HCT116 (cell line): ENCODE measurements around the gene VGF. TPM values are rescaled to one million over a fixed set of nuclear protein-coding genes. Genes with fewer than 3 reads are reported as not detected.

Experiments
- ATAC-seq: fragments of 200-7000 bp; cut with Tn5 transposase; 2 replicates; pipeline ENCODE4 v1.9.1; 2020; ENCODE audit warnings: mild to moderate bottlenecking, moderate library complexity
- BruUV-seq: library from RNA; stranded (reverse); fragments of 400-500 nt; replicated peaks from 2 replicates; lab custom pipeline; 2021; lab: Mats Ljungman, UMichigan
- CTCF ChIA-PET: fragments of 300-600 bp; sonication (Branson Sonifier 250); formaldehyde crosslinking; loops from one replicate; lab custom pipeline; 2021; ENCODE audit warnings: antibody characterized with exemption; lab: Charles Lee
- POLR2A ChIA-PET: fragments of 300-600, 350-600 bp; sonication (Branson Sonifier 250); formaldehyde crosslinking; loops from one replicate; lab custom pipeline; 2021; ENCODE audit warnings: antibody characterized with exemption; lab: Charles Lee
- RAD21 ChIA-PET, 2 experiments: fragments of 300-600 bp; sonication (Branson Sonifier 250); formaldehyde crosslinking; loops; one replicate each; lab custom pipeline; 2023; ENCODE audit warnings: low total read pairs in 2 of 2; ENCODE audit not compliant: uncharacterized antibody in 2 of 2, unreplicated experiment in 2 of 2, low non-redundant PET in 1 of 2; lab: Charles Lee
- DNase-seq: peaks from one replicate; pipeline ENCODE4 v3.0.0-alpha.2; 2010; ENCODE audit warnings: low read depth, low spot score
- H2AFZ ChIP-seq: fragments of 200-600 bp; shearing (Covaris generic), sonication (generic); 2 replicates; pipeline ENCODE4 v1.6.1; 2017; ENCODE audit warnings: low read depth, mixed run types, mixed read lengths, antibody characterized with exemption, low read length; ENCODE audit not compliant: poor library complexity, severe bottlenecking
- H3K27ac ChIP-seq: 2 replicates; pipeline ENCODE4 v1.5.1; 2012; ENCODE audit warnings: low read depth, low read length
- H3K27me3 ChIP-seq: fragments of 200-600 bp; sonication (generic); 2 replicates; pipeline ENCODE4 v1.6.1; 2016; ENCODE audit warnings: mixed run types, low read length, mixed read lengths; ENCODE audit not compliant: insufficient read depth
- H3K36me3 ChIP-seq, 2 experiments: fragments of 200-500 bp in 1 of 2; fragments of 200-600 bp in 1 of 2; sonication (Bioruptor generic) in 1 of 2; sonication (generic) in 1 of 2; 2 replicates each; pipeline versions ENCODE4 v1.5.1 to v1.6.1; 2014 to 2016; ENCODE audit warnings: low read length in 2 of 2, inconsistent platforms in 1 of 2, mixed read lengths in 1 of 2, mixed run types in 1 of 2; ENCODE audit not compliant: insufficient read depth in 2 of 2, control insufficient read depth in 1 of 2
- H3K4me1 ChIP-seq, 2 experiments: fragments of 200-600 bp in 1 of 2; sonication (generic) in 1 of 2; 2 replicates each; pipeline versions ENCODE4 v1.5.1 to v1.6.1; 2012 to 2017; ENCODE audit warnings: low read length in 2 of 2, inconsistent platforms in 1 of 2, mild to moderate bottlenecking in 1 of 2, mixed read lengths in 1 of 2, mixed run types in 1 of 2, moderate library complexity in 1 of 2; ENCODE audit not compliant: insufficient read depth in 2 of 2, control insufficient read depth in 1 of 2
- H3K4me2 ChIP-seq: fragments of 200-600 bp; sonication (generic); 2 replicates; pipeline ENCODE4 v1.6.1; 2017; ENCODE audit warnings: mixed run types, low read length, mixed read lengths
- H3K4me3 ChIP-seq, 2 experiments: fragments of 200-600 bp in 1 of 2; sonication (generic) in 1 of 2; replicated peaks in 1 of 2; 2 replicates each; pipeline ENCODE4 v1.5.1; 2011 to 2016; ENCODE audit warnings: low read length in 2 of 2, control low read depth in 1 of 2, low read depth in 1 of 2, mild to moderate bottlenecking in 1 of 2, mixed read lengths in 1 of 2, mixed run types in 1 of 2
- H3K79me2 ChIP-seq: fragments of 200-600 bp; sonication (generic); 2 replicates; pipeline ENCODE4 v1.6.1; 2017; ENCODE audit warnings: mild to moderate bottlenecking, mixed run types, low read length, moderate library complexity, mixed read lengths; ENCODE audit not compliant: insufficient read depth
- H3K9ac ChIP-seq: fragments of 200-600 bp; sonication (generic); 2 replicates; pipeline ENCODE4 v1.6.1; 2016; ENCODE audit warnings: low read length, mixed read lengths
- H3K9me2 ChIP-seq: fragments of 200-600 bp; sonication (generic), shearing (Covaris generic); 2 replicates; pipeline ENCODE4 v1.6.1; 2017; ENCODE audit warnings: mixed run types, mild to moderate bottlenecking, moderate library complexity; ENCODE audit not compliant: insufficient read depth
- H3K9me3 ChIP-seq, 2 experiments: fragments of 200-500 bp in 1 of 2; fragments of 200-600 bp in 1 of 2; sonication (Bioruptor generic) in 1 of 2; sonication (generic) in 1 of 2; 2 replicates each; pipeline ENCODE4 v1.6.1; 2014 to 2017; ENCODE audit warnings: low read length in 2 of 2, mixed read lengths in 2 of 2, inconsistent platforms in 1 of 2, low read depth in 1 of 2, mild to moderate bottlenecking in 1 of 2, mixed run types in 1 of 2, moderate library complexity in 1 of 2; ENCODE audit not compliant: control insufficient read depth in 1 of 2, insufficient read depth in 1 of 2
- H4K20me1 ChIP-seq: fragments of 200-600 bp; sonication (generic), shearing (Covaris generic); 2 replicates; pipeline ENCODE4 v1.6.1; 2017; ENCODE audit warnings: mixed run types, mild to moderate bottlenecking, moderate library complexity; ENCODE audit not compliant: insufficient read depth
- CBX3 ChIP-seq: IDR thresholded peaks from 2 replicates; pipeline ENCODE4 v1.6.1; 2012; ENCODE audit warnings: low read depth
- EGR1 ChIP-seq: IDR thresholded peaks from 2 replicates; pipeline ENCODE4 v1.6.1; 2012; ENCODE audit warnings: low read depth
- ELF1 ChIP-seq: IDR thresholded peaks from 2 replicates; pipeline ENCODE4 v1.6.1; 2012; ENCODE audit warnings: low read depth, borderline replicate concordance
- FOSL1 ChIP-seq: IDR thresholded peaks from 2 replicates; pipeline ENCODE4 v1.6.1; 2012; ENCODE audit warnings: low read depth
- POLR2AphosphoS5 ChIP-seq: IDR thresholded peaks from 2 replicates; pipeline ENCODE4 v1.6.1; 2011; ENCODE audit warnings: mild to moderate bottlenecking, low read depth, low read length, moderate library complexity
- REST ChIP-seq: IDR thresholded peaks from 2 replicates; pipeline ENCODE4 v1.6.1; 2012; ENCODE audit warnings: low read depth
- TCF7L2 ChIP-seq: IDR thresholded peaks from 2 replicates; pipeline ENCODE4 v1.7.0; 2011; ENCODE audit warnings: borderline replicate concordance, inconsistent platforms; ENCODE audit not compliant: insufficient read depth, insufficient read length; ENCODE audit errors: extremely low read depth
- ZBTB33 ChIP-seq: IDR thresholded peaks from 2 replicates; pipeline ENCODE4 v1.6.1; 2011; ENCODE audit warnings: mild to moderate bottlenecking, low read length, moderate library complexity; ENCODE audit not compliant: insufficient replicate concordance; ENCODE audit errors: extremely low read depth
- ZFX ChIP-seq: fragments of 450-650 bp; IDR thresholded peaks from 2 replicates; pipeline ENCODE4 v1.6.1; 2017
- intact Hi-C: fragments of 100-400 bp; cut with micrococcal nuclease; formaldehyde crosslinking; loops from 2 replicates; pipeline ENCODE4 v1.10.0; 2022
- total RNA-seq: library from RNA; stranded (reverse); gene quantifications from one replicate; pipeline ENCODE4 v1.2.1, GENCODE V29; 2021; ENCODE audit not compliant: unreplicated experiment

Gene VGF
- total RNA-seq, 1 experiment from 2014 or later = 43.2 TPM

DNA sequence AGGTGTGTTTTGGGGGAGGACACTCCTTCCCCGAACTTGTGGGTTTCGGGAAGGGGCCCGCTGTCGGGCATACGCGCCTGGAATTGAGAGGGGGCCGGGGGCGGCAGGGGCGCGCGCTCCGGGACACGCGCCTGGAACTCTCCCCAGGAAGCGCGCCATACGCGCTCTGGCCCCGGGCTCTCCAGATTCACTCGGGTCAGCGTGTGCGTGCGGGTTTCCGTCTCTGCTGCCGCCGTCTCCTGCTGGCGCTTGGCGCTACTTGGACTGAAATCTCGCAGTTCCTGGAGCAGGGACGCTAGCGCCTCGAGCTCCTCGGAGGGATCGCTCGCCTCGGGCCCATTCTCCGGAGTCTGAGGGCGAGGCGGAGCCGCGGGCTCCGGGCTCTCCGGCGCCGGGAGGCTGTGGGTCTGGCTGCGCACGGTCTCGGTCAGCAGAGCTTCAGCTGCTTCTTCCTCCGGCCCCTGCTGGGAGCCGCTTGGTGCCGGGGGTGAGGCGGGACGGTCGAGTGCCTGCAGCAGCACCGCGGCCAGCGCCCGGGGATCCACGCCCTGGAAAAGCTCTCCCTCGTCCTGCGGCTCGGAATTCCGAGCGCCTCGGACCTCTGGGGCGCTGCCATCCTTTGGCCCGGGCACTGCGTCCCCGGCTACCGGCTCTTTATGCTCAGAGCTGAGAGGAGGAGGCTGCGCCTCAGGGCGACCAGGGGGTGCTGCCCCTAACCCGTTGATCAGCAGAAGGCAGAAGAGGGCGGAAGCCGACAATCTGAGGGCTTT is 1.1 kb downstream of the VGF start (continued):
- no peak for TF ChIP-seq ZBTB33

GRCh38 chr7:101163279-101164070 is 1.9 kb downstream of the VGF start:
- peak overlapping the region; percentile 79 for H3K9ac ChIP-seq
- no peak for TF ChIP-seq REST
- TF ChIP-seq TCF7L2 = no peak
- peak; percentile 77 for TF ChIP-seq POLR2AphosphoS5
- TF ChIP-seq FOSL1 = no peak
- peak; percentile 68; the same call in 1 of the 2 replicates for TF ChIP-seq ZFX
- no peak for TF ChIP-seq ELF1
- TF ChIP-seq EGR1 = no peak
- TF ChIP-seq CBX3 = no peak
- H4K20me1 ChIP-seq = no peaks in the 10 kb centered on the region
- peaks cover 61 to 97% of the 10 kb centered on the region in 2 experiments for H3K4me1 ChIP-seq
- H3K27ac ChIP-seq = peak overlapping the region; percentile 97
- peak; percentile 73 for DNase-seq
- no TSS peak for BruUV-seq
- peak; percentile 41 for ATAC-seq
- no peak overlapping the region for H2AFZ ChIP-seq
- H3K79me2 ChIP-seq = peaks cover 11% of the 10 kb centered on the region; the same call in 1 of the 2 replicates
- ChIA-PET RAD21 (interaction anchor here in 1 of 2 experiments (1.4 kb wide), 1 partner anchor 19 kb away, joined by 3 read pairs; no protein-coding TSS in a partner anchor), POLR2A (interaction anchor here (0.9 to 2.5 kb wide), 13 partner anchors 8 to 119 kb away, joined by 3 to 23 read pairs (median 7); partner anchors contain the start of genes AP1S1, FIS1, PLOD3 and SERPINE1), CTCF (interaction anchor here (1.0 to 3.0 kb wide), 7 partner anchors 10 to 127 kb away, joined by 3 to 16 read pairs (median 4); no protein-coding TSS in a partner anchor)
- intact Hi-C loops = no loop called here
- peaks cover 3 to 9% of the 10 kb centered on the region in 2 experiments; a peak in 3 of 4 replicates for H3K36me3 ChIP-seq
- peak overlapping the region; percentile 85 for H3K4me2 ChIP-seq
- peak overlapping the region; percentile 73 to 78 for H3K4me3 ChIP-seq
- H3K9me2 ChIP-seq = no peaks in the 10 kb centered on the region
- no peaks in the 10 kb centered on the region for H3K9me3 ChIP-seq
- H3K27me3 ChIP-seq = no peaks in the 10 kb centered on the region
